SK-N-SH (cell line): ENCODE measurements around the gene AK4. TPM values are rescaled to one million over a fixed set of nuclear protein-coding genes. Genes with fewer than 3 reads are reported as not detected.

ENCODE experiments used
- CTCF ChIA-PET: fragments of 300-600, 350-600 bp; formaldehyde crosslinking; extraction: SDS; loops from one replicate; lab custom pipeline; 2021; lab: Yijun Ruan, JAX
- POLR2A ChIA-PET: fragments of 350-600 bp; sonication (Branson Sonifier 250); formaldehyde crosslinking; extraction: SDS; loops from one replicate; lab custom pipeline; 2020; ENCODE audit warnings: antibody characterized with exemption, inconsistent platforms; lab: Yijun Ruan, JAX
- DNase-seq: peaks from one replicate; pipeline ENCODE4 v3.0.0; 2012
- H2AFZ ChIP-seq: fragments of 200-600 bp; sonication (generic); 2 replicates; pipeline ENCODE4 v1.8.1; 2016; ENCODE audit warnings: antibody characterized with exemption, mild to moderate bottlenecking, low read depth
- H3F3A ChIP-seq: fragments of 200-600 bp; sonication (generic); replicated peaks from 2 replicates; pipeline ENCODE3; 2016; ENCODE audit warnings: antibody characterized with exemption, mild to moderate bottlenecking; ENCODE audit not compliant: insufficient read depth
- H3K27ac ChIP-seq, 2 experiments: fragments of 200-500 bp in 1 of 2; fragments of 200-600 bp in 1 of 2; sonication (Bioruptor generic) in 1 of 2; sonication (generic), shearing (Covaris generic) in 1 of 2; 2 replicates each; pipeline versions ENCODE4 v1.5.1 to v1.6.1; 2014 to 2016; ENCODE audit warnings: low read depth in 2 of 2, inconsistent platforms in 1 of 2, low read length in 1 of 2, mild to moderate bottlenecking in 1 of 2, mixed read lengths in 1 of 2
- H3K27me3 ChIP-seq: fragments of 200-600 bp; sonication (generic), shearing (Covaris generic); 2 replicates; pipeline ENCODE4 v1.6.1; 2016; ENCODE audit warnings: mixed run types; ENCODE audit not compliant: insufficient read depth
- H3K36me3 ChIP-seq, 2 experiments: fragments of 200-500 bp in 1 of 2; fragments of 200-600 bp in 1 of 2; sonication (Bioruptor generic) in 1 of 2; sonication (generic) in 1 of 2; replicated peaks in 1 of 2; 2 replicates each; pipeline versions ENCODE3 to v1.5.1; 2014 to 2016; ENCODE audit warnings: low read length in 1 of 2, mild to moderate bottlenecking in 1 of 2; ENCODE audit not compliant: insufficient read depth in 2 of 2, control insufficient read depth in 1 of 2
- H3K4me1 ChIP-seq, 2 experiments: fragments of 200-500 bp in 1 of 2; fragments of 200-600 bp in 1 of 2; sonication (Bioruptor generic) in 1 of 2; sonication (generic), shearing (Covaris generic) in 1 of 2; 2 replicates each; pipeline versions ENCODE4 v1.5.1 to v1.6.1; 2014 to 2016; ENCODE audit warnings: low read depth in 1 of 2, low read length in 1 of 2, mixed run types in 1 of 2; ENCODE audit not compliant: insufficient read depth in 2 of 2, control insufficient read depth in 1 of 2
- H3K4me2 ChIP-seq: fragments of 200-600 bp; sonication (generic), shearing (Covaris generic); 2 replicates; pipeline ENCODE4 v1.6.1; 2017; ENCODE audit warnings: mixed run types
- H3K4me3 ChIP-seq, 2 experiments: fragments of 200-500 bp in 1 of 2; fragments of 200-600 bp in 1 of 2; sonication (Bioruptor generic) in 1 of 2; sonication (generic), shearing (Covaris generic) in 1 of 2; 2 replicates each; pipeline versions ENCODE4 v1.5.1 to v1.8.1; 2014 to 2016; ENCODE audit warnings: low read depth in 2 of 2, inconsistent platforms in 1 of 2, low read length in 1 of 2, mild to moderate bottlenecking in 1 of 2, mixed read lengths in 1 of 2, moderate library complexity in 1 of 2
- H3K79me2 ChIP-seq: fragments of 200-600 bp; sonication (generic); 2 replicates; pipeline ENCODE4 v1.8.1; 2017; ENCODE audit warnings: mild to moderate bottlenecking; ENCODE audit not compliant: insufficient read depth
- H3K9ac ChIP-seq: fragments of 200-600 bp; sonication (generic); 2 replicates; pipeline ENCODE4 v1.6.1; 2017; ENCODE audit warnings: mixed run types
- H3K9me2 ChIP-seq: fragments of 200-600 bp; sonication (generic); 2 replicates; pipeline ENCODE4 v1.6.1; 2017; ENCODE audit warnings: mixed run types
- H3K9me3 ChIP-seq: fragments of 200-600 bp; sonication (generic); 2 replicates; pipeline ENCODE4 v1.6.1; 2017; ENCODE audit warnings: mixed run types, mild to moderate bottlenecking, moderate library complexity
- H4K20me1 ChIP-seq: fragments of 200-600 bp; sonication (generic); 2 replicates; pipeline ENCODE4 v1.6.1; 2017; ENCODE audit warnings: mild to moderate bottlenecking, mixed run types; ENCODE audit not compliant: insufficient read depth
- CHD2 ChIP-seq: fragments of 150-350 bp; IDR thresholded peaks from 2 replicates; pipeline ENCODE4 v1.6.1; 2018; ENCODE audit warnings: low read length; ENCODE audit not compliant: partially characterized antibody
- CTCF ChIP-seq: fragments of 200-600 bp; sonication (generic); IDR thresholded peaks from 2 replicates; pipeline ENCODE4 v1.6.1; 2017; ENCODE audit warnings: antibody characterized with exemption, mild to moderate bottlenecking, moderate library complexity
- ELF1 ChIP-seq: IDR thresholded peaks from 2 replicates; pipeline ENCODE4 v1.4.0; 2012
- FOXJ3 ChIP-seq: sonication (generic); formaldehyde crosslinking; IDR thresholded peaks from 2 replicates; pipeline ENCODE4 v1.5.1; 2020; ENCODE audit warnings: mild to moderate bottlenecking, missing genetic modification reagents
- GABPA ChIP-seq: IDR thresholded peaks from 2 replicates; pipeline ENCODE4 v1.4.0; 2012; ENCODE audit warnings: low read depth, mild to moderate bottlenecking
- GATA2 ChIP-seq: sonication (generic); formaldehyde crosslinking; IDR thresholded peaks from 2 replicates; pipeline ENCODE4 v1.5.0; 2020; ENCODE audit warnings: mild to moderate bottlenecking, missing genetic modification reagents
- JUND ChIP-seq: IDR thresholded peaks from 2 replicates; pipeline ENCODE4 v1.4.0; 2012
- MEF2A ChIP-seq: IDR thresholded peaks from 2 replicates; pipeline ENCODE4 v1.4.0; 2012; ENCODE audit warnings: low read depth, borderline replicate concordance
- NFIC ChIP-seq: IDR thresholded peaks from 2 replicates; pipeline ENCODE4 v1.4.0; 2012; ENCODE audit warnings: borderline replicate concordance
- SIN3A ChIP-seq: IDR thresholded peaks from 2 replicates; pipeline ENCODE4 v1.6.1; 2012; ENCODE audit warnings: low read depth, mild to moderate bottlenecking, low read length, moderate library complexity, borderline replicate concordance
- TAF1 ChIP-seq: IDR thresholded peaks from 2 replicates; pipeline ENCODE4 v1.6.1; 2012; ENCODE audit warnings: low read depth, mild to moderate bottlenecking, low read length, moderate library complexity, borderline replicate concordance
- TCF12 ChIP-seq: IDR thresholded peaks from 2 replicates; pipeline ENCODE4 v1.4.0; 2012
- WGBS: methylation state at CpG from one replicate; pipeline ENCODE4 v1.1.6; 2017; ENCODE audit warnings: low lambda C conversion rate; 5-methylcytosine and 5-hydroxymethylcytosine counted together
- polyA plus RNA-seq, 3 experiments: library from polyadenylated mRNA; depleted of rRNA; stranded (reverse); fragments of >200 nt; gene quantifications; 2 replicates each; pipeline ENCODE4 v1.2.3, GENCODE V29; 2012

Gene AK4
- polyA plus RNA-seq, 1 of the 3 experiments (the other 2 are of a cell fraction), result 6.4 TPM

GRCh38 chr1:65180977-65181376 lies 33.0 kb downstream of the AK4 start:
- Histone ChIP-seq H2AFZ (no peak overlapping the region), H3K4me1 (peaks cover 6 to 15% of the 10 kb centered on the region in 2 experiments; a peak in 2 of 4 replicates), H3K27me3 (no peaks in the 10 kb centered on the region), H3K9ac (no peak overlapping the region), H3F3A (peaks cover 12% of the 10 kb centered on the region), H3K79me2 (no peaks in the 10 kb centered on the region), H3K4me3 (no peak overlapping the region), H4K20me1 (no peaks in the 10 kb centered on the region), H3K27ac (no peak overlapping the region)
- CTCF ChIA-PET, result interaction anchor here (0.8 to 2.6 kb wide), 3 partner anchors 20 to 507 kb away, joined by 3 to 11 read pairs (median 3); no protein-coding TSS in a partner anchor
- DNase-seq, result no peak
- WGBS, result 85% methylated on average over 1 of the region's 1 CpG
- no peak for TF ChIP-seq ELF1
- no peak for TF ChIP-seq MEF2A
- TF ChIP-seq CTCF, result no peak
- TF ChIP-seq TCF12, result no peak
- no peak for TF ChIP-seq CHD2
- no peak for TF ChIP-seq FOXJ3 (CRISPR knock-in tag)
- TF ChIP-seq GABPA, result no peak
- TF ChIP-seq JUND, result no peak
- no peak for TF ChIP-seq NFIC
- no peak for TF ChIP-seq SIN3A
- TF ChIP-seq, all 33 proteins: peak for 0
- POLR2A ChIA-PET, result no interaction called here
- Histone ChIP-seq H3K9me3 (no peaks in the 10 kb centered on the region), H3K4me2 (no peak overlapping the region), H3K36me3 (no peaks in the 10 kb centered on the region), H3K9me2 (no peaks in the 10 kb centered on the region)

DNA sequence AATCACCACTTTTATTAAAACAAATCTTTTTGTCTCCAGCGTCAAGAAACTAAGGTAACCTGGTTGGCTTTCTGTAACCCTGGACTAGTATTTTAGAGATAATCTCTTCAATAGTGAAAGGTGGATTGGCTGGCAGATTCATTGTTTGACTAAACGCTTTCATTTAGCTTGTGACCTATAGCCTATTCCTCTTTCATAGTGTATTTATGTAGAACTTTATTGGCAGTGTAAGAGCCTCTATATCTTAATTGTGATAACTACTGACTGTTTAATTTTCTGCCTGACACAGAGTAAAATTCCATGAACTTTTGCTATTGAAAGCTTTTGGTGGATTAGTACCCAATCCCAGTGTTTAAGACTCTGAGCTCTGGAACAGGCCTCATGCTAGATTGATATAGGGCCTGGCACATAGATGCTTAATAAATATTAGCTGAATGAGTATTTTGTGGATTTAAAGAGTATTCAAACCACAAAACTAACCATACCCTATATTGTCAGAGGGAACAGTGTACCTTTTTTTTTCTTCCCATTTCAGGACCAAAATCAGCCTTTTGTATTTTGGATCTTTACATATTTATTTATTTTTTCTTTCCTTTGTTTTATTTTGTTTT lies 34.8 kb downstream of the AK4 start:
- H4K20me1 ChIP-seq, result no peaks in the 10 kb centered on the region
- DNase-seq, result no peak
- 87% methylated on average over 2 of the region's 2 CpGs for WGBS

More for the DNA sequence above, 34.8 kb downstream of the AK4 start:
- H3K9me3 ChIP-seq, result no peaks in the 10 kb centered on the region
- CTCF ChIA-PET, result interaction anchor here (0.7 to 1.0 kb wide), 4 partner anchors 10 to 120 kb away, joined by 3 read pairs; no protein-coding TSS in a partner anchor
- H3K79me2 ChIP-seq, result no peaks in the 10 kb centered on the region
- TF ChIP-seq TAF1 (no peak), GABPA (no peak), GATA2 (CRISPR knock-in tag) (no peak)
- no peaks in the 10 kb centered on the region for H3K27me3 ChIP-seq
- H3K36me3 ChIP-seq, result no peaks in the 10 kb centered on the region
- H3K4me1 ChIP-seq, result peaks cover 0 to 6% of the 10 kb centered on the region in 2 experiments; a peak in 1 of 4 replicates
- no peaks in the 10 kb centered on the region for H3K9me2 ChIP-seq
- H3K4me3 ChIP-seq, result no peak overlapping the region
- H3F3A ChIP-seq, result peaks cover 2% of the 10 kb centered on the region
- no peak overlapping the region for H2AFZ ChIP-seq
- no peak overlapping the region for H3K9ac ChIP-seq
- POLR2A ChIA-PET, result no interaction called here
- no peak overlapping the region for H3K4me2 ChIP-seq
- H3K27ac ChIP-seq, result no peak overlapping the region
